HG02798 (cell line): ENCODE measurements around the gene ALG12.

Experiments used
- ATAC-seq: cut with Tn5 transposase; IDR thresholded peaks from one replicate; pipeline ENCODE4 v1.9.1; 2021; ENCODE audit warnings: mild to moderate bottlenecking; ENCODE audit not compliant: unreplicated experiment, poor library complexity

ALG12 gene

DNA sequence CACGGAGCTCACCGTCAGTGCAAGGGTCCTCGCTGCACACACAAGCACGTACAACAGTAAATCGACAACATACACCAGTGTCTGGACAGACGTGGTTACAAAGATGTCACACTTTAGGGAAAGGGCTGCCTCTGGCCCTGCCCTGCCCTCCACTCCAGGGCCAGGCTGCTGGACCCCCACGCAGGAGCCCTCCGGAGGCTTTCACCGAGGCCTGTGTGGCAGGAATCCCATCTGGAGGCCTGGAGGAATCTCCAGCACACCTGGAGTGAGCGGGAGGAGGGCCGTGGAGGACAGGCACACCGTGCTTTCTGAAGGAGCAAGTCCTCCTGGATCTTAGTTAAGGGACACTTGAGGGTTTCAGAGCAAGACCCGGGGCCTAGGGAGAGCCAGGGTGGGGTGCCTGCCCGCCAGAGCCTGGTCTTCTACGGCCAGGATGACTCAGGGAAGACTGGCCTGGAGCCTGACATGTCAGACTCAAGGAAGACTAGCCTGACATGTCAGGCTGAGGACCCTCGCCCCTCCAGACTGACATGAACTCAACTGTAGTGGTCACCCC lies 40.2 kb upstream of the ALG12 start:
- ATAC-seq = no peak

- no peak for ATAC-seq
These were observed 39.7 kb upstream of the ALG12 start for GRCh38 chr22:49957826-49958365.

- no peak for ATAC-seq
These were observed 38.9 kb upstream of the ALG12 start for GRCh38 chr22:49956914-49957825.

DNA sequence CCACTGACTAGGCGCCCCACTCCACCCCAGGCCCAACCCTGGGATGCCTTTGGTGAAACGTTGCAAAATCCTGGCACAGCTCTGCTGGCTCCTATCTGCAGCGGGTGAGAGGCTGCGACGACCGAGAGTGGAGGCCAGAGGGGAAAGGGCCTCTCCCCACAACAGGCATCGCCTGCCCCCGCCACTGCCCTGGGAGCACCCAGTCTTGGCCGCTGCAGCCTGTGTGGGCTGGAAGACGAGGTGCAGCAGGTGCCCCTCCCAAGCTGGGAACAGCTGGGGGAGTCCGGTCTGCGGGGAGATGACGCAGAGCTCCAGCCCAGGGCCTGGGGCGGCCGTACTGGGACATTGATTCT lies 38.2 kb upstream of the ALG12 start:
- ATAC-seq = no peak

DNA sequence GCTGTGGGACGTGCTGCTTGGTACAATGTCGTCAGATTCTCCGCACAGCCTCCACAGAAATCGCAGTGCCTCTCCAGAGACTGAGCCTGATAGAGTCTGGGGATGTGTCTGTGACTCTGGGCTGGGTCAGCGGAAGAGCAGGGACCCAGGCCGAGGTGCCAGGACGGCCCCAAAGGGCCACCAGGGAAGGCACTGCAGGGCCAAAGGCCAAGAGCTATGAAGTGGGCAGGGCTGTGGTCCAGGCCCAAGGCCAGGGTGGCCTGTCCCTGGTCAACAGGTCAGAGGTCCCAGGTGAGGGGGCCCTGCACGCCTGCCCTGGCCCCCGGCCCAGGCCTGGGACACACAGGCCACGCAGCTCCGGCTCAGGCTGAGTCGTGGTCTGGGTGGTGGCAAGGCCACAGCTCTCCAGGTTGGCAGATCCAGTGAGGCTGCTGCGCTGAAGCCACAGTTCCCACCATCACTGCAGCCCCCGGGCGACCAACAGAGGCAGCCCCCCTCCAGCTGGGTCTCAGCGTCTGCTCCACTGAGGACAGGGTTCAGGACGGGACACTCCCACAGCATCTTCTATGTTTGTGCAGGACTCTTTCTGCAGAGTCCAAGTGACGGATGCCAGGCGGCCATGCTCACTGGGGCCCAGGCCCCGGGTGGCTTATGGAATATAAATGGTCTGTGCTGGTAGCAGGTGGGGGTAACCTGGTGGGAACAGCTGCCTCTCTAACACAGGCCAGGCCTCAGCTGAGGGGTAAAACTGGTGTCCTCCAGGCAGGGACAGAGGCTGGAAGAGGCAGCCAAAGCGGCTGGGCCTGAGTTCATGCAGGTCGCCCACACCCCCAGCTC lies 37.6 kb upstream of the ALG12 start:
- ATAC-seq = no peak

GRCh38 chr22:49954991-49955580 lies 36.8 kb upstream of the ALG12 start:
- no peak for ATAC-seq

- no peak for ATAC-seq
These were observed 36.1 kb upstream of the ALG12 start for GRCh38 chr22:49954354-49954753.

- ATAC-seq = no peak
These were observed 35.6 kb upstream of the ALG12 start for GRCh38 chr22:49953680-49954344.

- ATAC-seq = no peak
These were observed 34.9 kb upstream of the ALG12 start for GRCh38 chr22:49953027-49953679.

- no peak for ATAC-seq
These were observed 34.0 kb upstream of the ALG12 start for GRCh38 chr22:49951986-49952896.

GRCh38 chr22:49951678-49951985 lies 33.4 kb upstream of the ALG12 start:
- no peak for ATAC-seq

DNA sequence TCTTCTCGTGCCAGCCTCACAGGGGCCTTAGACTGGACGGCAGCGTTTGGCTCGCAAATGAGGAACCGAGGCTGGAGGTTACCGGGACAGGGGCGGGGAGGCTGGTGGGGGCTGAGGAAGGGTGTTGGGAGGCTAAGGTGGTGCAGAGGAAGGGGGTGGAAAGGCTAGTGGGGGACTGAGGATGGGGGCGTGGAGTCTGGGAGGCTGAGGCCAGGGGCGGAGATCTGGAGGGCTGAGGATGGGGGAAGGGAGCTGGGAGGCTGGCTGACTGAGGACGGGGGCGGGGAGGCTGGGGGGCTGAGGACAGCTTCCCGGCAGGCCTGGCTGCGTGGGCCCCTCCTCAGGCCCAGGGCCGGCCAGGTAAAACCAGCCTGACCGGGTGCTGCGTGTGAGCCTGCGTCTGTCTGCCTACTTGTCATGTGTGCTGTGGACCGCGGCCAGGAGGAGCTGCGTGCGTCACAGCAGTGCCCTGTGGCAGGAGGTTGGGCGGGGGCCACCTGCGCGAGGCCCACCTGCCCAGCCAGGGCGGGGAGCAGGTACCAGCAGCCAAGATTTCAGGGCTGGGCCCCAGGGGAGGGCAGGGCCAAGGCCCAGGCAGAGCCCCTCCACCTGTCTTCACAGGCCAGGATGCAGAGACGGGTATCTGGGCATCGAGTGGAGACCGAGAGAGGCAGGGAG lies 32.9 kb upstream of the ALG12 start:
- no peak for ATAC-seq

DNA sequence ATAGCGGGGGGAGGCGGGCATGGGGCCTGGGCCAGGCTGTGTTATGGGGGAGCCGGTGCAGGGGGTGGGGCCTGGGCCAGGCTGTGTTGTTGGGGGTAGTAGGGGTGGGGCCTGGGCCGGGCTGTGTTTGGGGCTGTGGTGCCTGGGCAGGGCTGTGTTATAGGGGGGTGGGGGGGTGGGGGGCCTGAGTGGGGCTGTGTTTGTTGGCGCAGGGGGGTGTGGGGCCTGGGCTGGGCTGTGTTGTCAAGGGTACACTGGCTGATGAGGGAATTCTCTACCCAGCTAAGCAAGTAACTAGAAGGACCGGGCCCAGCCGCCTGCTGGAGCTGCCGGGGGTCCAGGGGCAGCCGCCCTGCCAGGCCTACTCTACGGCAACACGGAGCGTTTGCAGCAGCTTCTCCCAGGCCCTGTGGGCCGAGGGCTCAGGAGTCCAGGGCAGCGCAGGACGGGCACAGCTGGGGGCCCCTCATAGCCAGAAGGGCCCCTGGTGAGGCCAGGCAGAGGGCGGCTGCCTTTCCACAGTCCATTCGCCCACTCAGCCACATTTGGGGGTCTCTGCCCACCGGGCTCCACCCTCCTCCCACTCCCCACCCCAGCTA lies 32.3 kb upstream of the ALG12 start:
- ATAC-seq = no peak

DNA sequence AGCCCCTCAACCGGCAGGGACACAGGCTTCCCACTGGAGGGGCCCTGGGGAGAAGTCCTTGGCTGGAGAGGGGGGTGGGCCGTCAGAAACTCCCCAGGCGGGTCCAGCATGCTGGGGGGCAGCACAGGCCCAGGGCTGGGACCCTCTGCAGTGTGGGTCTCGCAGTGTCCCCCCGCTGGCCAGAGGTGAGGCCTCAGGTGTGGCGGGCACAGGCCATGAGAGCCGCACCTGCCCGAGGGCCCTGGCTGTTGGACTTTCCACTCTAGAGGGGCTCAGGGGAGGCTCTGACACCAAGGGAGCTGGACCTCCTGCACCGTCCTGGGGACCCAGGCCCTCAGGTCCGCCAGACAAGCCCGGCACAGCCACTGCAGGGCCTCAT lies 31.7 kb upstream of the ALG12 start:
- ATAC-seq = no peak

DNA sequence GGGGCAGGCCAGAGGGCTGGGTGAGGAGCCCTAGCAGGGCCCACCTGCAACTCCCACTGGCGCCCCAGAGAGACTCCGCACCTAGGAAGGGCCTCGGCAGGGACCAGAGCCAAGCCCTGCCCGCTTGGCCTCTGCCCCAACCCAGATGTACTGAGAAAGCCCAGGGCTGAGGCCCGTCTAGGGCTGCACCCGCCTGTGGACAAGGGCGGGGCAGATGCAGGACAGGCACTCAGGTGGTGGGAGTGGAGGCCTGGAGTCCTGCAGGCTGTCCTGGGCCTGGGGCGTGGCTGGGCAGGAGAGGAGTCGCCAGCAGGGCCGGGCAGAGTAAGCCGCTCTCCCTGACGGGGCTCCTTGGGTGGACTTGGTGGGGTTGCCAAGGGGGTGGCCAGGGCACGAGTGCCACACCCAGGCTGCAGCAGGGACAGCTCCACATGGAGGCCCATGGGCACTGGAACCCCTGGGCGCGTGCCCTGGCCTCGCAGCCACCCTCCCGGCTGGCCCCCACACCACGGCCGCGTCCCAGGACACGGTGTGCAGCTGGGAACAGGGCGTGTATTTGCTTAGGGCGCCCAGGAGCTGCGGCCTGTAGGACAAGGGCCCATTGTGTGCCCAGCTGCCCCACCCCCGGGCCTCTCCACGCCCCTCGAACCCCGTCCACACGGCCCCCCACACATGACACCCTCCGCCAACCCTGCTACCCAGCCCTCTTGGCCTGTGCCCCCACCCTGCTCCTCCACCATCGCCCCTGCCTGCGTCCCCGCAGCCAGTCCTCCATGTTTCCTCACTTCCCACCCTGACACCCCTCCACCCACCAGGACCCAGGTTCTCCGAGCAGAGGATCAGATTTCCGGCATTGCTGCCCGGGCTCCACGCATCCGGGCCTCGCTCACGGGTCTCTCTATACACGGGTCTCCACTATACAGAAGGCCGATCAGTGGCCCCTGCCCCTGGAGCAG lies 31.0 kb upstream of the ALG12 start:
- no peak for ATAC-seq

DNA sequence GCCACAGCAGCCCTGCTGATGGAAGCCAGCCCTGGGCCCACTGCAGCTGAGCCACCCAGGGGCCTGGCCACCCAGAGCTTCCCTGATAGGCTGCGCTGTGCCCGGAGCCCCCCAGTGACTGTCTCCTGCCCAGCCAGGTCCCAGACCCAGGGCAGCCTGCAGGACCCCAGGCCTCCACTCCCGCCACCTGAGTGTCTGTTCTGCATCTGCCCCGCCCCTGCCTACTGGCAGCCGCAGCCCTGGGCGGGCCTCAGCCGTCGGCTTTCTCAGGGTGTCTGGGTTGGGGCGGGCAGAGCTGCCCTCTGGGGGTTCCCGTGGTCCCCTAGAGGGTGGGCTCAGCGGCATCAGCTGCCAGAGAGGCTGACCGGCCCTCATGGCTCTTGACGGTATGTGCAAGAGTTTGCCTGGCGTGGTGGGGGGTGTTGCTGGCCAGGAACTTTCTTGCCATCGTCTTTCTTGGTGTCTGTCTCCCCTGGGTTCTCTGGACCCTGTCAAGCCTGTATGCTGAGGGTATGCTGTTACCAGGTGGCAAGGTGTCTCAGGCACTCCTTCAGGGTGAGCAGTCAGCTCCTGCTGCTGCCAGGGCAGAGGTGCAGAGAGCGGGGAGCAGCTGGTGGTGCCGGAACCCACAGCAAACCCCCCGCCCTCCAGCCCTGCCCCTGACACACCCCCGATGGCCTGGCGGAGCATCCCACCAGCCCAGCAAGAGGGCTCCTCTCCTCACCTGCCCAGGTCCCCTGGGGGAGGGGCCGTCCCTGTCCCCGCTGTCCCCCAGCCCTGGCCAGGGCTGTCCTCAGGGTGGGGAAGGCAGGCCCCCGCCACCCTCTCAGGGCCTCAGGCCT lies 30.1 kb upstream of the ALG12 start:
- no peak for ATAC-seq
